Hematopoietic multipotent progenitor cell (in vitro differentiated cells): ENCODE measurements around the gene BSPRY. TPM values are rescaled to one million over a fixed set of nuclear protein-coding genes. Genes with fewer than 3 reads are reported as not detected.

Experiments used
- total RNA-seq: library from RNA; depleted of rRNA; stranded (reverse); fragments of >200 nt; gene quantifications from one replicate; pipeline ENCODE4 v1.2.3, GENCODE V29; 2012

BSPRY gene
- total RNA-seq, 1 donor: 55.7 TPM

Other genes starting within 250 kb of the BSPRY start
- 15.1 TPM for gene SLC31A2, start 198.5 kb upstream of the BSPRY start, total RNA-seq
- gene FKBP15, start 128.3 kb upstream of the BSPRY start, total RNA-seq: 17.8 TPM
- 5.4 TPM for gene SLC31A1, start 128.0 kb upstream of the BSPRY start, total RNA-seq
- gene CDC26, start 74.0 kb upstream of the BSPRY start, total RNA-seq: 8.1 TPM
- 20.5 TPM for gene PRPF4, start 73.9 kb upstream of the BSPRY start, total RNA-seq
- under 0.01 TPM for gene RNF183, start 46.2 kb upstream of the BSPRY start, total RNA-seq
- 3.2 TPM for gene WDR31, start 9.3 kb upstream of the BSPRY start, total RNA-seq
- 48.5 TPM for gene HDHD3, start 27.4 kb downstream of the BSPRY start, total RNA-seq
- 42.0 TPM for gene ALAD, start 51.7 kb downstream of the BSPRY start, total RNA-seq
- gene POLE3, start 61.1 kb downstream of the BSPRY start, total RNA-seq: 59.0 TPM
- gene C9orf43, start 61.2 kb downstream of the BSPRY start, total RNA-seq: 2.7 TPM
- gene RGS3, start 114.2 kb downstream of the BSPRY start, total RNA-seq: 34.7 TPM